Testis (tissue), 3 donors: ENCODE measurements around the gene STX4. TPM values are rescaled to one million over a fixed set of nuclear protein-coding genes. Genes with fewer than 3 reads are reported as not detected.

Experiments used
- DNase-seq: peaks from one replicate; pipeline ENCODE4 v3.0.0-alpha.2; 2019
- H3K27ac ChIP-seq, 2 donors: fragments of 200-600 bp; sonication (generic); one replicate each; pipeline ENCODE4 v1.5.1; 2019
- H3K27me3 ChIP-seq: fragments of 200-600 bp; sonication (generic); one replicate; pipeline ENCODE4 v1.5.1; 2019
- H3K36me3 ChIP-seq: fragments of 200-600 bp; sonication (generic); one replicate; pipeline ENCODE4 v1.5.1; 2017; ENCODE audit warnings: low read depth; ENCODE audit errors: missing control alignments
- H3K4me1 ChIP-seq: fragments of 200-600 bp; sonication (generic); one replicate; pipeline ENCODE4 v1.5.1; 2019
- H3K4me3 ChIP-seq, 2 donors: fragments of 200-600 bp; sonication (generic); one replicate each; pipeline ENCODE4 v1.5.1; 2017 to 2019
- H3K9me3 ChIP-seq: fragments of 200-600 bp; sonication (generic); one replicate; pipeline ENCODE4 v1.5.1; 2017
- CTCF ChIP-seq, 3 experiments: fragments of 450-650 bp in 2 of 3; fragments of 200-600 bp in 1 of 3; sonication (generic) in 1 of 3; IDR thresholded peaks; one replicate each; pipeline ENCODE4 v1.5.1; 2016 to 2019; ENCODE audit warnings: antibody characterized with exemption in 3 of 3, mild to moderate bottlenecking in 2 of 3, moderate library complexity in 1 of 3
- POLR2A ChIP-seq: fragments of 450-650 bp; IDR thresholded peaks from one replicate; pipeline ENCODE4 v1.6.1; 2017; ENCODE audit warnings: antibody characterized with exemption, mild to moderate bottlenecking, moderate library complexity
- WGBS, 2 donors: methylation state at CpG; one replicate each; pipeline ENCODE4 v1.1.5; 2018; 5-methylcytosine and 5-hydroxymethylcytosine counted together
- intact Hi-C: fragments of 100-400 bp; cut with DNase I; formaldehyde crosslinking; loops from one replicate; pipeline ENCODE4 v1.15.1; 2023; ENCODE audit warnings: low total_unique reads
- polyA plus RNA-seq: library from polyadenylated mRNA; stranded (reverse); fragments of 350-450 nt; fragmentation: Illumina TruSeq; extraction: RNeasy Lipid Tissue Mini Kit (QIAGEN cat#74804); gene quantifications from one replicate; pipeline ENCODE4 v1.2.3, GENCODE V29; 2014; ENCODE audit warnings: low read depth, low replicate concordance; ENCODE audit not compliant: insufficient read depth
- total RNA-seq, 2 donors: library from RNA; depleted of rRNA; stranded (reverse); fragments of >200 nt; gene quantifications; one replicate each; pipeline ENCODE4 v1.2.3, GENCODE V29; 2016

STX4 gene
- total and polyA plus RNA-seq, 3 donors from 2014 or later = 37.1 to 56.9 (median 50.9) TPM

DNA sequence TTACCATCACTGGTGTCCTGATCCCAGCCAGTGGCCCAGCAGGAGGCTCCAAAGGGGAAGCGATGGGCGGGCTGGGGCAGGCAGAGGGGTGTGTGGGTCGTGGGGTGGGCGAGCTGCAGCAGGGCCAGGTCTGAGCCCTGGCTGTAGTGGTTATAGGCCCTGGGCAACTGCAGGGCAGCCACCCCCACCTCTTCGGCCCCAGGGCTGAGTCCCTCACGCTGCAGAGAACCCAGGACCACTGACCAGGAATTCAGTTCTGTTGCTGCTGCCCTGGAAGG is 53.2 kb downstream of the STX4 start:
- no peak overlapping the region for H3K27ac ChIP-seq
- DNase-seq = no peak
- intact Hi-C loops = loop anchor here (10.0 kb wide), 1 partner anchor 58 kb away; no protein-coding TSS in a partner anchor
- no peak overlapping the region for H3K4me3 ChIP-seq
- 91% methylated on average over 6 of the region's 6 CpGs; no CpG with 5 or more reads in 1 of the 2 donors for WGBS, 2 donors
- no peaks in the 10 kb centered on the region for H3K9me3 ChIP-seq
- TF ChIP-seq POLR2A (no peak), CTCF (IDR thresholded peaks at IDR 0.05) (no peak)
- no peaks in the 10 kb centered on the region for H3K36me3 ChIP-seq
- no peaks in the 10 kb centered on the region for H3K27me3 ChIP-seq
- H3K4me1 ChIP-seq = peaks cover 28% of the 10 kb centered on the region

GRCh38 chr16:31087481-31087880 is 54.1 kb downstream of the STX4 start:
- intact Hi-C loops = loop anchor here (10.0 kb wide), 1 partner anchor 57 kb away; no protein-coding TSS in a partner anchor

GRCh38 chr16:31087971-31088370 is 54.6 kb downstream of the STX4 start:
- DNase-seq = no peak
- H3K27me3 ChIP-seq = no peaks in the 10 kb centered on the region
- no peak overlapping the region for H3K4me3 ChIP-seq
- H3K27ac ChIP-seq = no peak overlapping the region
- TF ChIP-seq CTCF (IDR thresholded peaks at IDR 0.05) = no peak
- no peaks in the 10 kb centered on the region for H3K36me3 ChIP-seq
- H3K4me1 ChIP-seq = peaks cover 19% of the 10 kb centered on the region
- intact Hi-C loops = loop anchor here (10.0 kb wide), 1 partner anchor 57 kb away; no protein-coding TSS in a partner anchor
- WGBS, 2 donors = 75 to 92% methylated on average over 3 to 5 of the region's 5 CpGs
- H3K9me3 ChIP-seq = no peaks in the 10 kb centered on the region

More at GRCh38 chr16:31087481-31087880, 54.1 kb downstream of the STX4 start:
- Histone ChIP-seq H3K27ac (no peak overlapping the region), H3K27me3 (no peaks in the 10 kb centered on the region), H3K4me1 (peaks cover 22% of the 10 kb centered on the region), H3K4me3 (no peak overlapping the region), H3K36me3 (no peaks in the 10 kb centered on the region), H3K9me3 (no peaks in the 10 kb centered on the region)
- WGBS, 2 donors = 85 to 98% methylated on average over 4 to 8 of the region's 8 CpGs
- TF ChIP-seq POLR2A = no peak
- TF ChIP-seq CTCF (IDR thresholded peaks at IDR 0.05) = no peak
- DNase-seq = no peak

DNA sequence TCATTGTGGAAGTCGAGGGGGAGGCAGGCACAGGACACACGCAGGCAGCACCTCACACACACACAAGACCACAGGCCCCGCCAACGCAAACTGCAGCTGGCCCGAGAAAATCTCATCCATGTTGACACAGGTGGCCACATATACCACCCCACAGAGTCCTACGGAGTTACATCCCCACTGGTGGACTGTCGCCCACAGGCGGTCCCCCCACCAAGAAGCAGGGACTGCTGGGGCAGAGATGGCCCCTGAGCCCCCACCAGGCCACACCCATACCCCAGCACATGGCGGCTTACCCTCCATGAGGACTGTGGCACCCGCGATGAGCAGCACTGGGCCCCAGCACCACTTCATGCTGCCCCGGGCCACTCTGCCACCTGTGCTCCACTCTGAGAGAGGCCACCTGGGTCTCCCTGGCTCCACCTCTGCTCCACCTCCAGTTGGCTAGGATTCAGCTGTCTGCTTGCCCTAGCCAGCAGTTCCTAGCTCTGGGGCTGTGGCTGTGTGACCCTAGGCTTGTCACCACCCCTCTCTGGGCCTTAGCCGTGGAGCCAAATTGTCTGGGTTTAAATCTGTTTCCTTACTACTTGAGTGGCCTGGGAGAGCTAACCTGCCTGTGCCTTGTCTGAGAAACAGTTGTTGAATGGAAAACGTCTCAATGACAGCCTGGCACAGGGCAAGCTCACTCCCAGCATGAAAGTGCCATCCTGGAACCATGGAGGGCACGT is 55.3 kb downstream of the STX4 start, which contains the start of gene PRSS53:
Gene PRSS53, minus strand, starts transcription at position 485 of the 725 bp plus-strand sequence. Its CDS starts 134 bp downstream, at position 351.
- H3K27ac ChIP-seq = no peak within 1 kb of the TSS
- no peak for DNase-seq

More for the DNA sequence above, 55.3 kb downstream of the STX4 start, which contains the start of gene PRSS53:
- Histone ChIP-seq H3K4me3 (no peak within 1 kb of the TSS), H3K36me3 (no peaks in the 10 kb centered on the region), H3K27me3 (no peaks in the 10 kb centered on the region), H3K9me3 (no peaks in the 10 kb centered on the region), H3K4me1 (peaks cover 18% of the 10 kb centered on the region)
- no peak for TF ChIP-seq POLR2A
- no peak for TF ChIP-seq CTCF (IDR thresholded peaks at IDR 0.05)
- intact Hi-C loops = loop anchor here (10.0 kb wide), 1 partner anchor 56 kb away; no protein-coding TSS in a partner anchor
- WGBS, 2 donors = 76 to 80% methylated on average over 8 to 15 of the region's 15 CpGs
